CD14-positive monocyte (primary cell): Measurements from ENCODE around the gene TOP3A. TPM values are rescaled to one million over a fixed set of nuclear protein-coding genes. Genes with fewer than 3 reads are reported as not detected.

Experiments used
- DNase-seq, 3 donors: peaks; one replicate each; pipeline ENCODE4 v3.0.0-alpha.2; 2011 to 2022
- H2AFZ ChIP-seq: 2 replicates; pipeline ENCODE4 v1.6.0; 2012; ENCODE audit warnings: mild to moderate bottlenecking, low read depth, low read length, inconsistent platforms; ENCODE audit not compliant: insufficient read depth, poor library complexity, severe bottlenecking
- H3K27ac ChIP-seq, 2 donors: 1 replicate in 1 of 2; 2 replicates in 1 of 2; pipeline ENCODE4 v1.5.1; 2012 to 2013; ENCODE audit warnings: low read length in 2 of 2, control low read depth in 1 of 2, inconsistent platforms in 1 of 2, low read depth in 1 of 2, mild to moderate bottlenecking in 1 of 2
- H3K27me3 ChIP-seq, 2 donors: one replicate each; pipeline versions ENCODE4 v1.6.0 to v1.6.1; 2011 to 2013; ENCODE audit warnings: low read length in 2 of 2; ENCODE audit not compliant: control insufficient read depth in 2 of 2, insufficient read depth in 2 of 2
- H3K36me3 ChIP-seq, 2 donors: replicated peaks in 1 of 2; 1 replicate in 1 of 2; 2 replicates in 1 of 2; pipeline versions ENCODE4 v1.5.1 to v1.6.1; 2012 to 2013; ENCODE audit warnings: low read length in 2 of 2, control low read depth in 1 of 2, inconsistent platforms in 1 of 2, mild to moderate bottlenecking in 1 of 2; ENCODE audit not compliant: insufficient read depth in 2 of 2, control insufficient read depth in 1 of 2
- H3K4me1 ChIP-seq, 2 donors: 1 replicate in 1 of 2; 2 replicates in 1 of 2; pipeline versions ENCODE4 v1.5.1 to v1.6.1; 2012 to 2013; ENCODE audit warnings: low read length in 2 of 2, control low read depth in 1 of 2, inconsistent platforms in 1 of 2, mild to moderate bottlenecking in 1 of 2, moderate library complexity in 1 of 2; ENCODE audit not compliant: insufficient read depth in 2 of 2, control insufficient read depth in 1 of 2
- H3K4me2 ChIP-seq: replicated peaks from 2 replicates; pipeline ENCODE3; 2012; ENCODE audit warnings: low read length, moderate library complexity, mild to moderate bottlenecking; ENCODE audit not compliant: poor library complexity, severe bottlenecking; ENCODE audit errors: extremely low read depth
- H3K4me3 ChIP-seq, 3 experiments: fragments of 200-600 bp in 1 of 3; sonication (generic) in 1 of 3; replicated peaks in 1 of 3; 1 replicate in 2 of 3; 2 replicates in 1 of 3; pipeline ENCODE4 v1.5.1; 2011 to 2013; ENCODE audit warnings: low read length in 3 of 3, mild to moderate bottlenecking in 3 of 3, control low read depth in 2 of 3, low read depth in 2 of 3, inconsistent platforms in 1 of 3, moderate library complexity in 1 of 3
- H3K79me2 ChIP-seq: 2 replicates; pipeline ENCODE4 v1.6.0; 2012; ENCODE audit warnings: mild to moderate bottlenecking, control low read depth, inconsistent platforms, low read length, moderate library complexity; ENCODE audit not compliant: insufficient read depth
- H3K9ac ChIP-seq: 2 replicates; pipeline ENCODE4 v1.6.0; 2017; ENCODE audit warnings: low read length, mild to moderate bottlenecking; ENCODE audit not compliant: insufficient read depth, poor library complexity, severe bottlenecking
- H3K9me3 ChIP-seq, 2 donors: replicated peaks in 1 of 2; 1 replicate in 1 of 2; 2 replicates in 1 of 2; pipeline versions ENCODE4 v1.5.1 to v1.6.1; 2012 to 2013; ENCODE audit warnings: low read length in 2 of 2, control low read depth in 1 of 2; ENCODE audit not compliant: control insufficient read depth in 1 of 2, insufficient read depth in 1 of 2
- H4K20me1 ChIP-seq: 2 replicates; pipeline ENCODE4 v1.6.0; 2012; ENCODE audit warnings: mild to moderate bottlenecking, low read length, control low read depth, moderate library complexity; ENCODE audit not compliant: insufficient read depth
- H3K27ac Mint-ChIP-seq, 7 donors: one replicate each; pipeline ENCODE4 v1.8.0; 2020; ENCODE audit warnings: mild to moderate bottlenecking in 7 of 7, mixed read lengths in 7 of 7, moderate library complexity in 6 of 7, inconsistent platforms in 2 of 7
- H3K27me3 Mint-ChIP-seq, 3 donors: one replicate each; pipeline ENCODE4 v1.8.0; 2021 to 2022; ENCODE audit warnings: low read depth in 3 of 3, mild to moderate bottlenecking in 3 of 3, mixed read lengths in 3 of 3, moderate library complexity in 3 of 3, inconsistent platforms in 1 of 3
- H3K36me3 Mint-ChIP-seq, 2 donors: one replicate each; pipeline ENCODE4 v1.8.0; 2020; ENCODE audit warnings: mixed read lengths in 2 of 2, inconsistent platforms in 1 of 2, mild to moderate bottlenecking in 1 of 2
- H3K4me1 Mint-ChIP-seq: one replicate; pipeline ENCODE4 v1.8.0; 2020; ENCODE audit warnings: mild to moderate bottlenecking, mixed read lengths
- H3K4me3 Mint-ChIP-seq, 2 donors: one replicate each; pipeline ENCODE4 v1.8.0; 2020; ENCODE audit warnings: mild to moderate bottlenecking in 2 of 2, mixed read lengths in 2 of 2, moderate library complexity in 1 of 2
- H3K9me3 Mint-ChIP-seq, 7 donors: one replicate each; pipeline ENCODE4 v1.8.0; 2020 to 2022; ENCODE audit warnings: mixed read lengths in 7 of 7, mild to moderate bottlenecking in 6 of 7, moderate library complexity in 6 of 7, inconsistent platforms in 2 of 7
- WGBS: methylation state at CpG from one replicate; pipeline ENCODE4 v1.1.5; 2013; ENCODE audit warnings: missing lambda C conversion rate; ENCODE audit not compliant: insufficient coverage; 5-methylcytosine and 5-hydroxymethylcytosine counted together
- intact Hi-C, 2 donors: fragments of 100-400 bp; cut with micrococcal nuclease; formaldehyde crosslinking; loops; one replicate each; pipeline versions ENCODE4 v1.15.0 to v1.15.1; 2023
- polyA plus RNA-seq, 3 donors: library from polyadenylated mRNA; depleted of rRNA in 1 of 3; unstranded in 2 of 3; stranded (reverse) in 1 of 3; fragments of 300-500 nt in 2 of 3; fragments of >200 nt in 1 of 3; fragmentation: Illumina TruSeq in 2 of 3; gene quantifications; 1 replicate in 2 of 3; 2 replicates in 1 of 3; pipeline ENCODE4 v1.2.3, GENCODE V29; 2012 to 2021
- TF ChIP-seq, protein P1 (sequence below): fragments of 200-600 bp; IDR thresholded peaks from one replicate; pipeline ENCODE4 v1.8.0; 2022; ENCODE audit warnings: antibody characterized with exemption, mild to moderate bottlenecking

TOP3A gene
- polyA plus RNA-seq, 3 donors: 15.2 to 25.6 (median 22.3) TPM

DNA sequence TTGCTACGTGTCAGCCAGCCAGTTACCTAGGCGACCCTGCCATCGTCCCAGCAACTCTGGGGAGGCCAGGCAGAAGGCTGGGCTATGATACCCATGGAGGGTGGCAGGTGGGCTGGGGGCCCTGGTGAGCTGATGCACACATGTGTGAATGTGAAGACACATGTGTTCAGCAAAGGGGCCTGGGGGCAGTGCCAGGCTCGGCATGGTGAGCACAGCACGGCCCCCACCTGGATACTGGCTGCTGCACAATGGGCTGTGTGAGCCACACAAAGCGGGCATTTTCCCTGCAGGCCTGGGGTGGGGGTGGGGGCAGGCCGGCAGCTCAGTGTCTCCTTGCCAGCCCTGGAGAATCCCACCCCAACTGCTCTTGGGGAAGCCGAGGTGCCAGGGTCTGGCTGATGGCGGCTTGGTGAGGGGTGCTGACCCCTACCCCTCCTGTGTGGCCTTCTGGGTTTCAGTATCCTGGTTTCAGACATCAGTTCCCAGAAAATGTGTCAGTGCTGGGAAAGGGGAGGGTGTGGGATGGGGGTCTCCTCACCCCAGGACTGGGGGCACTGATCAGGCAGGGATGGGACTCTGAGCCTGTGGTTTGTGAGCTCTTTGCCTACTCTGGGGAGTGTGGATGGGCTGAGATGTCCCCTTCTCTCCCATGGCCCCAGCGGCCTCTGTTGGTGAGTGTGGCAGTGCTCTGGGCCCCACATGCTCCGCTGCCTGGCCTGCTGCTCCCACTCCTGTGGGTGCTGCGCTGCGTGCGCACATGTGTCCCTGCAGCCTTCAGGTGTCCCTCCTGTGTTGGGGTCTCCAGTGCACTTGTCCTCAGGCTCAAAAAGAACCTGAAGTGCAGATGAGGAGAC is 84.3 kb downstream of the TOP3A start:
- peaks cover 7 to 11% of the 10 kb centered on the region in 2 donors for H3K4me1 ChIP-seq
- peak overlapping the region in 1 of 2 donors; percentile 31 for H3K4me3 Mint-ChIP-seq
- no peak overlapping the region for H2AFZ ChIP-seq
- no peak for DNase-seq
- 91% methylated on average over 12 of the region's 14 CpGs for WGBS
- peaks cover 18% of the 10 kb centered on the region for H3K4me1 Mint-ChIP-seq
- peaks cover 0 to 2% (median 0%) of the 10 kb centered on the region in 7 donors for H3K9me3 Mint-ChIP-seq
- peaks cover 12 to 30% of the 10 kb centered on the region in 2 donors for H3K36me3 ChIP-seq
- H3K27me3 ChIP-seq: no peaks in the 10 kb centered on the region
- H3K27ac ChIP-seq: no peak overlapping the region
- H3K79me2 ChIP-seq: no peaks in the 10 kb centered on the region
- H3K27me3 Mint-ChIP-seq: peaks cover 3 to 7% (median 5%) of the 10 kb centered on the region in 3 donors
- peaks cover 18 to 33% of the 10 kb centered on the region in 2 donors for H3K36me3 Mint-ChIP-seq
- TF ChIP-seq, protein P1, sequence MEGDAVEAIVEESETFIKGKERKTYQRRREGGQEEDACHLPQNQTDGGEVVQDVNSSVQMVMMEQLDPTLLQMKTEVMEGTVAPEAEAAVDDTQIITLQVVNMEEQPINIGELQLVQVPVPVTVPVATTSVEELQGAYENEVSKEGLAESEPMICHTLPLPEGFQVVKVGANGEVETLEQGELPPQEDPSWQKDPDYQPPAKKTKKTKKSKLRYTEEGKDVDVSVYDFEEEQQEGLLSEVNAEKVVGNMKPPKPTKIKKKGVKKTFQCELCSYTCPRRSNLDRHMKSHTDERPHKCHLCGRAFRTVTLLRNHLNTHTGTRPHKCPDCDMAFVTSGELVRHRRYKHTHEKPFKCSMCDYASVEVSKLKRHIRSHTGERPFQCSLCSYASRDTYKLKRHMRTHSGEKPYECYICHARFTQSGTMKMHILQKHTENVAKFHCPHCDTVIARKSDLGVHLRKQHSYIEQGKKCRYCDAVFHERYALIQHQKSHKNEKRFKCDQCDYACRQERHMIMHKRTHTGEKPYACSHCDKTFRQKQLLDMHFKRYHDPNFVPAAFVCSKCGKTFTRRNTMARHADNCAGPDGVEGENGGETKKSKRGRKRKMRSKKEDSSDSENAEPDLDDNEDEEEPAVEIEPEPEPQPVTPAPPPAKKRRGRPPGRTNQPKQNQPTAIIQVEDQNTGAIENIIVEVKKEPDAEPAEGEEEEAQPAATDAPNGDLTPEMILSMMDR: no peak
- no peak overlapping the region for H3K27ac Mint-ChIP-seq
- H3K4me3 ChIP-seq: no peak overlapping the region
- no peak overlapping the region for H3K9ac ChIP-seq
- H4K20me1 ChIP-seq: peaks cover 3% of the 10 kb centered on the region
- intact Hi-C loops: no loop called here
- no peaks in the 10 kb centered on the region for H3K9me3 ChIP-seq
- H3K4me2 ChIP-seq: no peak overlapping the region

DNA sequence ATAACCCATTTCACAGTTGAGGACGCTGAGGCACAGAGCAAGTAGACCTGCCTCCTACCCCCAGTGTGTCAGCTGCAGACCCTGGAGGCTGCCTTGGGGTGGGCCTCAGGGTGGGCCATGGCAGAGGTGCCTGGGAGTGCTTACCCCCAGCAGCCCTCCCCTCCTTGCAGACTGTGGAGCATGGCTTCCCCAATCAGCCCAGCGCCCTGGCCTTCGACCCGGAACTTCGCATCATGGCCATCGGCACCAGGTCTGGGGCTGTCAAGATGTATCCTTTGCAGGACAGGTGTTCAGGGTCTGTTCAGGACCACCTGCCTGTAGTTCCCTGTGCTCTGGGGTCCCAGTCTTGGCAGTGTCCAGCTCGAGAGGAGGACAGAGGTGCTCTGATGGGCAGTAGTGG is 85.0 kb downstream of the TOP3A start:
- Mint-ChIP-seq H3K27me3 (peaks cover 3 to 7% (median 5%) of the 10 kb centered on the region in 3 donors), H3K36me3 (peaks cover 13 to 26% of the 10 kb centered on the region in 2 donors), H3K4me1 (peaks cover 22% of the 10 kb centered on the region), H3K27ac (no peak overlapping the region), H3K4me3 (no peak overlapping the region), H3K9me3 (peaks cover 0 to 2% (median 0%) of the 10 kb centered on the region in 7 donors)
- Histone ChIP-seq H3K9ac (no peak overlapping the region), H3K4me3 (no peak overlapping the region), H3K9me3 (no peaks in the 10 kb centered on the region), H3K79me2 (no peaks in the 10 kb centered on the region), H3K4me1 (peaks cover 11 to 16% of the 10 kb centered on the region in 2 donors), H4K20me1 (peaks cover 3% of the 10 kb centered on the region), H3K27me3 (no peaks in the 10 kb centered on the region), H3K36me3 (peaks cover 12 to 22% of the 10 kb centered on the region in 2 donors), H3K27ac (no peak overlapping the region), H2AFZ (no peak overlapping the region), H3K4me2 (no peak overlapping the region)
- intact Hi-C loops: no loop called here
- TF ChIP-seq, protein P1: no peak
- no peak for DNase-seq
- 95% methylated on average over 7 of the region's 7 CpGs for WGBS
